ENCODE measurements around the gene CDK5RAP1.
"Not testable (repeated sequence)": the region's sequence is repeated elsewhere in the genome, so short reads cannot be mapped to it uniquely, and the experiment has no call there.

CDK5RAP1 gene

GRCh38 chr20:33423875-33424274 lies 22.6 kb upstream of the CDK5RAP1 start:
- not testable (repeated sequence) for H3K79me2 ChIP-seq (ENCODE audit: control insufficient read depth, insufficient read depth, low read length); H3K18ac ChIP-seq (ENCODE audit: low read length); H4K5ac ChIP-seq (ENCODE audit: low read length); H3K9ac ChIP-seq (ENCODE audit: low read length); H3K23ac ChIP-seq (ENCODE audit: low read length); H3K4ac ChIP-seq (ENCODE audit: low read depth, low read length); DNase-seq; H3K4me3 ChIP-seq (ENCODE audit: low read length); H2BK5ac ChIP-seq (ENCODE audit: low read length); H3K79me1 ChIP-seq (ENCODE audit: low read length); H2BK15ac ChIP-seq (replicated peaks; ENCODE audit: low read depth); H3K36me3 ChIP-seq (ENCODE audit: control insufficient read depth, insufficient read depth, low read length); H3K27ac ChIP-seq (ENCODE audit: low read depth, low read length); H3K27me3 ChIP-seq (ENCODE audit: insufficient read depth, low read length, poor library complexity); H3K4me2 ChIP-seq (ENCODE audit: low read length); H2BK120ac ChIP-seq (ENCODE audit: low read depth, low read length); H4K8ac ChIP-seq (ENCODE audit: low read depth, low read length); H3K56ac ChIP-seq (ENCODE audit: low read length); H2AK5ac ChIP-seq (ENCODE audit: low read length); H3K4me1 ChIP-seq (ENCODE audit: control insufficient read depth, low read depth, low read length)
- WGBS (ENCODE audit: extremely low coverage, insufficient coverage, low lambda C conversion rate) = no CpG with 5 or more reads among the region's 11 CpGs

GRCh38 chr20:33423141-33423834 lies 22.0 kb upstream of the CDK5RAP1 start:
- Histone ChIP-seq H2BK5ac (ENCODE audit: low read length) (no peak overlapping the region), H3K56ac (ENCODE audit: low read length) (no peak overlapping the region), H3K36me3 (ENCODE audit: control insufficient read depth, insufficient read depth, low read length) (no peaks in the 10 kb centered on the region), H3K18ac (ENCODE audit: low read length) (no peak overlapping the region), H4K5ac (ENCODE audit: low read length) (no peak overlapping the region), H3K4me1 (ENCODE audit: control insufficient read depth, low read depth, low read length) (no peaks in the 10 kb centered on the region), H3K9ac (ENCODE audit: low read length) (no peak overlapping the region), H3K79me2 (ENCODE audit: control insufficient read depth, insufficient read depth, low read length) (no peaks in the 10 kb centered on the region), H2BK120ac (ENCODE audit: low read depth, low read length) (no peak overlapping the region), H3K27ac (ENCODE audit: low read depth, low read length) (no peak overlapping the region), H2AK5ac (ENCODE audit: low read length) (no peak overlapping the region), H4K8ac (ENCODE audit: low read depth, low read length) (no peak overlapping the region), H3K23ac (ENCODE audit: low read length) (no peak overlapping the region), H2BK15ac (replicated peaks; ENCODE audit: low read depth) (no peak overlapping the region), H3K79me1 (ENCODE audit: low read length) (no peaks in the 10 kb centered on the region), H3K27me3 (ENCODE audit: insufficient read depth, low read length, poor library complexity) (no peaks in the 10 kb centered on the region), H3K4me3 (ENCODE audit: low read length) (no peak overlapping the region), H3K4ac (ENCODE audit: low read depth, low read length) (no peak overlapping the region), H3K4me2 (ENCODE audit: low read length) (no peak overlapping the region)
- no peak for DNase-seq
- no CpG with 5 or more reads among the region's 7 CpGs for WGBS (ENCODE audit: extremely low coverage, insufficient coverage, low lambda C conversion rate)

- Histone ChIP-seq H2BK5ac (ENCODE audit: low read length) (no peak overlapping the region), H3K56ac (ENCODE audit: low read length) (no peak overlapping the region), H3K27ac (ENCODE audit: low read depth, low read length) (no peak overlapping the region), H3K79me1 (ENCODE audit: low read length) (no peaks in the 10 kb centered on the region), H2BK15ac (replicated peaks; ENCODE audit: low read depth) (no peak overlapping the region), H3K4ac (ENCODE audit: low read depth, low read length) (no peak overlapping the region), H4K8ac (ENCODE audit: low read depth, low read length) (no peak overlapping the region), H3K4me3 (ENCODE audit: low read length) (no peak overlapping the region), H2AK5ac (ENCODE audit: low read length) (no peak overlapping the region), H3K27me3 (ENCODE audit: insufficient read depth, low read length, poor library complexity) (no peaks in the 10 kb centered on the region), H4K5ac (ENCODE audit: low read length) (no peak overlapping the region), H2BK120ac (ENCODE audit: low read depth, low read length) (no peak overlapping the region), H3K18ac (ENCODE audit: low read length) (no peak overlapping the region), H3K36me3 (ENCODE audit: control insufficient read depth, insufficient read depth, low read length) (no peaks in the 10 kb centered on the region), H3K9ac (ENCODE audit: low read length) (no peak overlapping the region), H3K23ac (ENCODE audit: low read length) (no peak overlapping the region), H3K79me2 (ENCODE audit: control insufficient read depth, insufficient read depth, low read length) (no peaks in the 10 kb centered on the region), H3K4me1 (ENCODE audit: control insufficient read depth, low read depth, low read length) (no peaks in the 10 kb centered on the region), H3K4me2 (ENCODE audit: low read length) (no peak overlapping the region)
- DNase-seq = no peak
- WGBS (ENCODE audit: extremely low coverage, insufficient coverage, low lambda C conversion rate) = no CpG with 5 or more reads among the region's 7 CpGs
Measured at GRCh38 chr20:33419140-33419974, 18.0 kb upstream of the CDK5RAP1 start.

GRCh38 chr20:33418033-33418432 lies 16.7 kb upstream of the CDK5RAP1 start:
- H3K56ac ChIP-seq (ENCODE audit: low read length) = no peak overlapping the region
- peak; percentile 18 for DNase-seq
- no peaks in the 10 kb centered on the region for H3K79me1 ChIP-seq (ENCODE audit: low read length)
- no peak overlapping the region for H3K4me2 ChIP-seq (ENCODE audit: low read length)
- H3K4me1 ChIP-seq (ENCODE audit: control insufficient read depth, low read depth, low read length) = no peaks in the 10 kb centered on the region
- no peak overlapping the region for H3K27ac ChIP-seq (ENCODE audit: low read depth, low read length)
- H3K27me3 ChIP-seq (ENCODE audit: insufficient read depth, low read length, poor library complexity) = no peaks in the 10 kb centered on the region
- no peak overlapping the region for H3K18ac ChIP-seq (ENCODE audit: low read length)
- no peak overlapping the region for H2BK15ac ChIP-seq (replicated peaks; ENCODE audit: low read depth)
- H4K8ac ChIP-seq (ENCODE audit: low read depth, low read length) = no peak overlapping the region
- no peak overlapping the region for H2BK120ac ChIP-seq (ENCODE audit: low read depth, low read length)
- H3K4me3 ChIP-seq (ENCODE audit: low read length) = no peak overlapping the region
- WGBS (ENCODE audit: extremely low coverage, insufficient coverage, low lambda C conversion rate) = no CpG with 5 or more reads among the region's 3 CpGs
- H3K36me3 ChIP-seq (ENCODE audit: control insufficient read depth, insufficient read depth, low read length) = no peaks in the 10 kb centered on the region
- H3K79me2 ChIP-seq (ENCODE audit: control insufficient read depth, insufficient read depth, low read length) = no peaks in the 10 kb centered on the region
- H3K4ac ChIP-seq (ENCODE audit: low read depth, low read length) = no peak overlapping the region
- no peak overlapping the region for H2BK5ac ChIP-seq (ENCODE audit: low read length)
- no peak overlapping the region for H3K23ac ChIP-seq (ENCODE audit: low read length)
- H4K5ac ChIP-seq (ENCODE audit: low read length) = no peak overlapping the region
- H3K9ac ChIP-seq (ENCODE audit: low read length) = no peak overlapping the region
- no peak overlapping the region for H2AK5ac ChIP-seq (ENCODE audit: low read length)

GRCh38 chr20:33415948-33416347 lies 14.6 kb upstream of the CDK5RAP1 start:
- no peak overlapping the region for H3K4ac ChIP-seq (ENCODE audit: low read depth, low read length)
- no CpG with 5 or more reads among the region's 8 CpGs for WGBS (ENCODE audit: extremely low coverage, insufficient coverage, low lambda C conversion rate)
- no peaks in the 10 kb centered on the region for H3K36me3 ChIP-seq (ENCODE audit: control insufficient read depth, insufficient read depth, low read length)
- H3K56ac ChIP-seq (ENCODE audit: low read length) = no peak overlapping the region
- no peak overlapping the region for H4K5ac ChIP-seq (ENCODE audit: low read length)
- no peak overlapping the region for H3K18ac ChIP-seq (ENCODE audit: low read length)
- H3K79me1 ChIP-seq (ENCODE audit: low read length) = no peaks in the 10 kb centered on the region
- no peak overlapping the region for H2AK5ac ChIP-seq (ENCODE audit: low read length)
- H3K4me3 ChIP-seq (ENCODE audit: low read length) = no peak overlapping the region
- H3K27ac ChIP-seq (ENCODE audit: low read depth, low read length) = no peak overlapping the region
- H3K27me3 ChIP-seq (ENCODE audit: insufficient read depth, low read length, poor library complexity) = no peaks in the 10 kb centered on the region
- no peak overlapping the region for H3K23ac ChIP-seq (ENCODE audit: low read length)
- no peak overlapping the region for H2BK120ac ChIP-seq (ENCODE audit: low read depth, low read length)
- no peak overlapping the region for H3K4me2 ChIP-seq (ENCODE audit: low read length)
- H2BK5ac ChIP-seq (ENCODE audit: low read length) = no peak overlapping the region
- H3K4me1 ChIP-seq (ENCODE audit: control insufficient read depth, low read depth, low read length) = no peaks in the 10 kb centered on the region
- no peak overlapping the region for H2BK15ac ChIP-seq (replicated peaks; ENCODE audit: low read depth)
- H3K9ac ChIP-seq (ENCODE audit: low read length) = no peak overlapping the region
- peak; percentile 60 for DNase-seq
- no peak overlapping the region for H4K8ac ChIP-seq (ENCODE audit: low read depth, low read length)
- no peaks in the 10 kb centered on the region for H3K79me2 ChIP-seq (ENCODE audit: control insufficient read depth, insufficient read depth, low read length)

Data from mesendoderm (in vitro differentiated cells).